Spinal cord (tissue), 10 donors: ENCODE results near the gene ZNF148. TPM values are rescaled to one million over a fixed set of nuclear protein-coding genes. Genes with fewer than 3 reads are reported as not detected.

Source experiments
- DNase-seq, 6 donors: peaks; one replicate each; pipeline versions ENCODE4 v3.0.0 to v3.0.0-alpha.2; 2013 to 2015; ENCODE audit warnings: low spot score in 6 of 6, low read depth in 4 of 6
- H3K27ac ChIP-seq: one replicate; pipeline ENCODE4 v1.5.1; 2013; ENCODE audit warnings: low read depth, low read length, control low read depth
- H3K27me3 ChIP-seq: one replicate; pipeline ENCODE4 v1.6.1; 2013; ENCODE audit warnings: low read length; ENCODE audit not compliant: control insufficient read depth, insufficient read depth
- H3K36me3 ChIP-seq: one replicate; pipeline ENCODE4 v1.6.1; 2013; ENCODE audit warnings: low read length; ENCODE audit not compliant: control insufficient read depth, insufficient read depth
- H3K4me1 ChIP-seq: one replicate; pipeline ENCODE4 v1.6.1; 2013; ENCODE audit warnings: low read length; ENCODE audit not compliant: control insufficient read depth, insufficient read depth
- H3K4me3 ChIP-seq: one replicate; pipeline ENCODE4 v1.5.1; 2013; ENCODE audit warnings: low read depth, low read length, control low read depth
- H3K9me3 ChIP-seq: one replicate; pipeline ENCODE4 v1.6.1; 2013; ENCODE audit warnings: low read length; ENCODE audit not compliant: control insufficient read depth, insufficient read depth
- WGBS: methylation state at CpG from one replicate; pipeline ENCODE4 v1.1.5; 2013; ENCODE audit warnings: missing lambda C conversion rate; ENCODE audit not compliant: insufficient coverage; 5-methylcytosine and 5-hydroxymethylcytosine counted together
- polyA plus RNA-seq, 2 donors: library from polyadenylated mRNA; unstranded; fragments of 120-200 nt; gene quantifications; one replicate each; pipeline ENCODE4 v1.2.1, GENCODE V29; 2013; ENCODE audit not compliant: insufficient read length in 2 of 2
- total RNA-seq, 2 donors: library from RNA; depleted of rRNA in 1 of 2; stranded (reverse); fragments of 120-200 nt in 1 of 2; fragments of >200 nt in 1 of 2; gene quantifications; one replicate each; pipeline versions ENCODE4 v1.2.3 to v1.2.4, GENCODE V29; 2013 to 2014
- donor health status: healthy.

Gene ZNF148
- total and polyA plus RNA-seq, 4 donors = 18.1 to 51.4 (median 40.8) TPM

GRCh38 chr3:125309476-125309875 is 65.6 kb downstream of the ZNF148 start:
- Histone ChIP-seq H3K27me3 (no peaks in the 10 kb centered on the region), H3K27ac (no peak overlapping the region), H3K9me3 (peaks cover 4% of the 10 kb centered on the region), H3K36me3 (peaks cover 4% of the 10 kb centered on the region), H3K4me1 (no peaks in the 10 kb centered on the region), H3K4me3 (no peak overlapping the region)
- WGBS = 95% methylated on average over 5 of the region's 9 CpGs
- no peak for DNase-seq

- Histone ChIP-seq H3K36me3 (peaks cover 6% of the 10 kb centered on the region), H3K4me3 (no peak overlapping the region), H3K27me3 (no peaks in the 10 kb centered on the region), H3K9me3 (peaks cover 4% of the 10 kb centered on the region), H3K4me1 (no peaks in the 10 kb centered on the region), H3K27ac (no peak overlapping the region)
- DNase-seq = no peak
Observed at GRCh38 chr3:125306620-125307019, 68.5 kb downstream of the ZNF148 start.

- DNase-seq = no peak
- no peak overlapping the region for H3K27ac ChIP-seq
- peaks cover 2% of the 10 kb centered on the region for H3K9me3 ChIP-seq
- WGBS = 100% methylated on average over 1 of the region's 3 CpGs
- no peak overlapping the region for H3K4me3 ChIP-seq
- no peaks in the 10 kb centered on the region for H3K27me3 ChIP-seq
- H3K36me3 ChIP-seq = peaks cover 2% of the 10 kb centered on the region
- no peaks in the 10 kb centered on the region for H3K4me1 ChIP-seq
Observed at GRCh38 chr3:125302932-125303331, 72.2 kb downstream of the ZNF148 start.

- no peak overlapping the region for H3K27ac ChIP-seq
- no CpG with 5 or more reads among the region's 3 CpGs for WGBS
- H3K4me3 ChIP-seq = no peak overlapping the region
- H3K27me3 ChIP-seq = no peaks in the 10 kb centered on the region
- peaks cover 2% of the 10 kb centered on the region for H3K36me3 ChIP-seq
- H3K4me1 ChIP-seq = no peaks in the 10 kb centered on the region
- no peaks in the 10 kb centered on the region for H3K9me3 ChIP-seq
- DNase-seq = peak in 1 of 6 donors; percentile 29
Observed at GRCh38 chr3:125300416-125300815, 74.7 kb downstream of the ZNF148 start.

- DNase-seq = no peak
- no peak overlapping the region for H3K27ac ChIP-seq
Observed at GRCh38 chr3:125294411-125294810, 80.7 kb downstream of the ZNF148 start.

GRCh38 chr3:125292015-125292414 is 83.1 kb downstream of the ZNF148 start:
- H3K9me3 ChIP-seq = no peaks in the 10 kb centered on the region
- H3K27ac ChIP-seq = no peak overlapping the region
- no peaks in the 10 kb centered on the region for H3K4me1 ChIP-seq
- H3K36me3 ChIP-seq = peaks cover 2% of the 10 kb centered on the region
- no peaks in the 10 kb centered on the region for H3K27me3 ChIP-seq
- no peak for DNase-seq
- 93% methylated on average over 3 of the region's 4 CpGs for WGBS
- no peak overlapping the region for H3K4me3 ChIP-seq

More at GRCh38 chr3:125294411-125294810, 80.7 kb downstream of the ZNF148 start:
- Histone ChIP-seq H3K4me1 (no peaks in the 10 kb centered on the region), H3K36me3 (no peaks in the 10 kb centered on the region), H3K4me3 (no peak overlapping the region), H3K27me3 (no peaks in the 10 kb centered on the region), H3K9me3 (no peaks in the 10 kb centered on the region)

- Histone ChIP-seq H3K27me3 (no peaks in the 10 kb centered on the region), H3K4me1 (no peaks in the 10 kb centered on the region), H3K36me3 (peaks cover 2% of the 10 kb centered on the region), H3K27ac (no peak overlapping the region), H3K9me3 (no peaks in the 10 kb centered on the region), H3K4me3 (no peak overlapping the region)
- no CpG with 5 or more reads among the region's 4 CpGs for WGBS
- DNase-seq = no peak
Observed at GRCh38 chr3:125289429-125289981, 85.6 kb downstream of the ZNF148 start.

- no peak for DNase-seq
- Histone ChIP-seq H3K36me3 (peaks cover 2% of the 10 kb centered on the region), H3K27ac (no peak overlapping the region), H3K4me3 (no peak overlapping the region), H3K27me3 (no peaks in the 10 kb centered on the region), H3K9me3 (no peaks in the 10 kb centered on the region), H3K4me1 (no peaks in the 10 kb centered on the region)
- 100% methylated on average over 1 of the region's 2 CpGs for WGBS
Observed at GRCh38 chr3:125287248-125287647, 87.9 kb downstream of the ZNF148 start.

- peak; percentile 9 to 73 (median 31) for DNase-seq
- peaks cover 3% of the 10 kb centered on the region for H3K36me3 ChIP-seq
- peaks cover 3% of the 10 kb centered on the region for H3K4me1 ChIP-seq
- H3K9me3 ChIP-seq = no peaks in the 10 kb centered on the region
- H3K27me3 ChIP-seq = no peaks in the 10 kb centered on the region
- no peak overlapping the region for H3K4me3 ChIP-seq
- no peak overlapping the region for H3K27ac ChIP-seq
- WGBS = 13% methylated on average over 1 of the region's 1 CpG
Observed at GRCh38 chr3:125281381-125281780, 93.7 kb downstream of the ZNF148 start.

- DNase-seq = peak; percentile 63 to 96 (median 83)
- peaks cover 3% of the 10 kb centered on the region for H3K4me1 ChIP-seq
- WGBS = no CpG with 5 or more reads among the region's 2 CpGs
- peaks cover 3% of the 10 kb centered on the region for H3K36me3 ChIP-seq
- no peak overlapping the region for H3K4me3 ChIP-seq
- no peak overlapping the region for H3K27ac ChIP-seq
- no peaks in the 10 kb centered on the region for H3K27me3 ChIP-seq
- H3K9me3 ChIP-seq = no peaks in the 10 kb centered on the region
Observed at GRCh38 chr3:125280668-125281361, 94.3 kb downstream of the ZNF148 start.
